ACC112 (cell line): ENCODE measurements around the gene FAM114A2.
"Not testable (repeated sequence)": the region's sequence is repeated elsewhere in the genome, so short reads cannot be mapped to it uniquely, and the experiment has no call there.

Experiments used
- H2AFZ ChIP-seq: fragments of 200-600 bp; sonication (generic); one replicate; pipeline ENCODE4 v1.6.0; 2017; ENCODE audit warnings: antibody characterized with exemption, low read length; ENCODE audit not compliant: unreplicated experiment
- H3K27ac ChIP-seq: fragments of 200-600 bp; sonication (generic); 2 replicates; pipeline ENCODE4 v1.5.1; 2014; ENCODE audit warnings: low read depth, mild to moderate bottlenecking, antibody characterized with exemption, low read length, moderate library complexity
- H3K27me3 ChIP-seq: fragments of 200-600 bp; sonication (generic); 2 replicates; pipeline ENCODE4 v1.6.1; 2014; ENCODE audit warnings: mild to moderate bottlenecking, antibody characterized with exemption, low read length, moderate library complexity, mixed read lengths; ENCODE audit not compliant: insufficient read depth
- H3K36me3 ChIP-seq: fragments of 200-600 bp; sonication (generic); 2 replicates; pipeline ENCODE4 v1.6.1; 2016; ENCODE audit warnings: mild to moderate bottlenecking, antibody characterized with exemption, low read length, moderate library complexity, mixed read lengths; ENCODE audit not compliant: insufficient read depth
- H3K4me1 ChIP-seq: fragments of 200-600 bp; sonication (generic); one replicate; pipeline ENCODE4 v1.6.1; 2016; ENCODE audit warnings: low read length, mixed read lengths; ENCODE audit not compliant: insufficient read depth, unreplicated experiment, control insufficient read depth
- H3K4me3 ChIP-seq: fragments of 200-600 bp; sonication (generic); 2 replicates; pipeline ENCODE4 v1.5.1; 2014; ENCODE audit warnings: mild to moderate bottlenecking, low read depth, low read length
- H3K79me2 ChIP-seq: fragments of 200-600 bp; sonication (generic); one replicate; pipeline ENCODE4 v1.6.0; 2016; ENCODE audit warnings: low read length; ENCODE audit not compliant: control insufficient read depth, unreplicated experiment, insufficient read depth

The FAM114A2 gene

DNA sequence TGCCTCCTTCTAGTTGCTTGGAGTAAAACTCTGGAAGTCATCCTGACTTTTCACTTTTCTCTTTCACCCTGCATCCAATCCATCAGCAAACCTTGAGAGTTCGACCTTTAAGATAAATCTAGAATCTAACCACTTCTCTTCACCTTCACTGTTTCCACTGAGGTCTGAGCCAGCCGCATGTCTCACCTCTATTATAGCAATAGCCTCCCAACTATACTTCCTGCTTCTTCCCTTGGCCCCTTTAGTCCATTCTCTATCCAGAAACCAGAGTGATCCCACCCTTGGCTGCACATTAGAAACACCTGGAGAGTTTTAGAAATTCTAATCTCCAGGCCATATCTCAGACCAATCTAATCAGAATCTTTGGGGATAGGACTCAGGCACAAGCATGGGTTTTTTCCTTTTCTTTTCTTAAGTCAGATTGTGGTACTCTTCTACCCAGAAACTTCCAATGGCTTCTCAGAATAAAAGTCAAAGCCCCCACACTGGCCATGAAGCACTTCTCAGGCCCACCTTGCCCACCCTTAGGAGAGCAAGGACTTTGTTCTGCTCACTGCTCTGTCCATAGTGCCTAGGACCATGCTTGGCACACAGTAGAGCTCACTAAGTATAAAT is 33.2 kb upstream of the FAM114A2 start:
- H3K4me3 ChIP-seq = peak overlapping the region; percentile 52; the same call in 1 of the 2 replicates
- H3K27ac ChIP-seq = no peak overlapping the region
- no peaks in the 10 kb centered on the region for H3K36me3 ChIP-seq
- peaks cover 8% of the 10 kb centered on the region for H3K4me1 ChIP-seq
- no peak overlapping the region for H2AFZ ChIP-seq
- H3K27me3 ChIP-seq = no peaks in the 10 kb centered on the region
- H3K79me2 ChIP-seq = no peaks in the 10 kb centered on the region

DNA sequence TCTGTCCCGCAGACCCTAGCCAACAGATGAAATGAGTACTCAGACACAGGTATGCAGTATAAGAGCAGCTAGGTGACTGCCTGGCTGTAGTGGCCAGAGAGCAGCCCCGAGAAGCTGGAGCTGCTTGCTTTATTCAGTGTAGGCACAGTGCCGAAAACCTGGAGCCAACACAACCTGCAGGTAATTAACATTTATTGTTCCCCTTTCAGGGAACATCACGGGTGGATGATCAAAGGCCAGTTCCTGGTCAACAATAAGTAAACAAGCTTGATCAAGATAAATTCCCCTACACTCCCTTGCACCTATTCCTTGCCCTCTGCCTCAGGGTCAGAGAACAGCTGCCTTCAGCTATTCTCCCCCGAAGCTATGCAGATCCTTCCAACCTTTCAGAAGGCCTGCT is 31.1 kb upstream of the FAM114A2 start:
- H3K36me3 ChIP-seq, H3K79me2 ChIP-seq, H3K4me1 ChIP-seq, H2AFZ ChIP-seq, H3K27ac ChIP-seq, H3K27me3 ChIP-seq, H3K4me3 ChIP-seq: not testable (repeated sequence)

DNA sequence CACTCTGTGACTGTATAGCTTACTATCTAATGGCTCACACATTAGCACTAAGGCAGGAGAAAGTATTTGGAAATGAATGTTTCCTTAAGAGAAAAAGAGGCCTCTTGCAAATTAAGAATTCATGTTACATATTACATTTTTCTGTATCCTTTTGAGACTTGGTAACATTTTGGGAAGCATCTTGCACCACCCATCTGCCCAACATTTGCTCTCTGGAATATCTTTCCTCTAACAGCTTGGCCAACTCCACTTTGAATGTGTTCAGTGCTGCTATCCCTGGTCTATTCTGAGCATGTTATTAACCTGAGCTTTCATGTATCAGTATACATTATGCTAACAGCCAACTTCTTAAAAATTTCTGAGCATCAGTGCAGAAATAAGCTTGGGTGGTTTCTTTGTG is 27.3 kb upstream of the FAM114A2 start:
- H3K27ac ChIP-seq = no peak overlapping the region
- no peaks in the 10 kb centered on the region for H3K4me1 ChIP-seq
- no peaks in the 10 kb centered on the region for H3K79me2 ChIP-seq
- no peaks in the 10 kb centered on the region for H3K36me3 ChIP-seq
- no peak overlapping the region for H2AFZ ChIP-seq
- no peak overlapping the region for H3K4me3 ChIP-seq
- no peaks in the 10 kb centered on the region for H3K27me3 ChIP-seq

DNA sequence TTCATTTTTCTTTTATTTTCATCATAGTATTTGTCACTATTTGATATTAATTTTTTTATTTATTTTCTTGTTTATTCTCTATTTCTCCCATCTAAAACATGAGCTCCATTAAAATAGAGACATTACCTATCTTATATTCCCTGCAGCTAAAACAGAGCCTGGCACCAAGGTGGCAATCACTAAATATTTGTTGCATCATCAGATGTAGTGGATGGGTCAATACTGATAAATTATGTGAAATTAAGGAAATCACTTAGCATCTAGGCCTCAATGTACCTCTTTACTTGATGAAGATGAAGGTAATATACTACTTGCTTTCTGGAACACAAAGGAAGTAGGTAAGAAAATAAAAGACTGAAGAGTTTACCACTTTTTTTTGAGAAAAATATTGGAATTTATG is 24.7 kb upstream of the FAM114A2 start:
- no peak overlapping the region for H3K4me3 ChIP-seq
- no peaks in the 10 kb centered on the region for H3K79me2 ChIP-seq
- no peaks in the 10 kb centered on the region for H3K27me3 ChIP-seq
- H3K4me1 ChIP-seq = peaks cover under 1% of the 10 kb centered on the region
- H3K36me3 ChIP-seq = no peaks in the 10 kb centered on the region
- no peak overlapping the region for H2AFZ ChIP-seq
- H3K27ac ChIP-seq = no peak overlapping the region

DNA sequence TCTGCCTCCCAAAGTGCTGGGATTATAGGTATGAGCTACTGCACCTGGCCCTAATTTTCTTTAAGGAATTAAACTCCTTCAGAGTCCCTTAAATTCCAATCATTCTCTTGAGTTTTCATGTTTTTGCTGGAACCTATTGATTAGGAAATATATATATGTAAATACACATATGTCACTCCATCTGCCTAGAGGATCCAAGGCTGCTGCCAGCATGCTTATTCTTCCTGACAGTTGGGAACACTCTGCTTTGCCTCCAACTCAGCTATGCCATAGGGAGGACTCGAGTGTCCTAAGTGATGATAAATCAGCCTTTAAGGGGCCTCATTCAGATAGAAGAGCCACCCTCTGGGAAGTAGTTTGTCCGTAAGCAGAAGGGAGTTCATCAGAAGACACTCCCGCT is 21.9 kb upstream of the FAM114A2 start:
- Histone ChIP-seq H3K4me3 (no peak overlapping the region), H3K79me2 (no peaks in the 10 kb centered on the region), H3K27ac (no peak overlapping the region), H3K36me3 (no peaks in the 10 kb centered on the region), H2AFZ (no peak overlapping the region), H3K4me1 (peaks cover 7% of the 10 kb centered on the region), H3K27me3 (no peaks in the 10 kb centered on the region)

DNA sequence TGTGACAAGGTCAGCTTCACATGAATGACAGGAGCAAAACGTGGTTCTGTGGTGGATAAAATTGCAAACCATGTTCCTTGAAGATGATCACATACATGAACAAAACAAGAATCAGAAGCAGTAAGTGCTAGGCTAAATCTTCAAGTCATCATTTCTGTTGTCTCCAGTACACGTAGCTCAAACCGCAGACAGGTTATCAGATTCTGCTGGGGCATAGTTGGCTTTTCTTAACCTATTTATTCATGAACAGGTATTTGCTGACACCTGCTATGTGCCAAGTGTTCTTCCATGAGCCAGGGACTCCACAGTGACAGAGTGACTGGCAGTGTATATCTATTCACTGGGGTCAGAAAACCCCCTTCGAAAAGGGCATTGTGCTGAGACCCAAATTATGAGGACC is 20.9 kb upstream of the FAM114A2 start:
- Histone ChIP-seq H2AFZ (no peak overlapping the region), H3K36me3 (no peaks in the 10 kb centered on the region), H3K79me2 (no peaks in the 10 kb centered on the region), H3K4me3 (no peak overlapping the region), H3K27ac (no peak overlapping the region), H3K4me1 (peaks cover 7% of the 10 kb centered on the region), H3K27me3 (no peaks in the 10 kb centered on the region)

DNA sequence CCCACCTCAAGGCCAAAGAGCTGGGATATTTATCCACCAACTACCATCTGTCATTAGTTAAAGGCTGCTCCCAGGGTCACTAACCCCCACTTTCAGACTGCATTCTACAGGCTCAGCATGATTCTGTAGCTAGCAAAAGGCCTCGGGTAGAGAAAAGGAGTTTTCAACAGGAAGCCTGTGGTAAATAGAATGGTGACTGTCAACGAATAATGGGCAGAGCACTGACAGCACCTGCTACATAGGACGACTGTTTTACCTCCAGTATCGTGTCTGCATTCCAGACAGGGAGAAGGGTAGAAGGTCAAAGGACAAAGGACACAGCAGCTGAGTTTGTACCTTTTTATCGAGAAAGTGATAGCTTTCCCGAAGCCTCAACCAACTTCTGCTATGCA is 20.3 kb upstream of the FAM114A2 start:
- no peaks in the 10 kb centered on the region for H3K36me3 ChIP-seq
- H3K4me3 ChIP-seq = no peak overlapping the region
- no peak overlapping the region for H3K27ac ChIP-seq
- no peaks in the 10 kb centered on the region for H3K27me3 ChIP-seq
- peaks cover 7% of the 10 kb centered on the region for H3K4me1 ChIP-seq
- H2AFZ ChIP-seq = no peak overlapping the region
- no peaks in the 10 kb centered on the region for H3K79me2 ChIP-seq

DNA sequence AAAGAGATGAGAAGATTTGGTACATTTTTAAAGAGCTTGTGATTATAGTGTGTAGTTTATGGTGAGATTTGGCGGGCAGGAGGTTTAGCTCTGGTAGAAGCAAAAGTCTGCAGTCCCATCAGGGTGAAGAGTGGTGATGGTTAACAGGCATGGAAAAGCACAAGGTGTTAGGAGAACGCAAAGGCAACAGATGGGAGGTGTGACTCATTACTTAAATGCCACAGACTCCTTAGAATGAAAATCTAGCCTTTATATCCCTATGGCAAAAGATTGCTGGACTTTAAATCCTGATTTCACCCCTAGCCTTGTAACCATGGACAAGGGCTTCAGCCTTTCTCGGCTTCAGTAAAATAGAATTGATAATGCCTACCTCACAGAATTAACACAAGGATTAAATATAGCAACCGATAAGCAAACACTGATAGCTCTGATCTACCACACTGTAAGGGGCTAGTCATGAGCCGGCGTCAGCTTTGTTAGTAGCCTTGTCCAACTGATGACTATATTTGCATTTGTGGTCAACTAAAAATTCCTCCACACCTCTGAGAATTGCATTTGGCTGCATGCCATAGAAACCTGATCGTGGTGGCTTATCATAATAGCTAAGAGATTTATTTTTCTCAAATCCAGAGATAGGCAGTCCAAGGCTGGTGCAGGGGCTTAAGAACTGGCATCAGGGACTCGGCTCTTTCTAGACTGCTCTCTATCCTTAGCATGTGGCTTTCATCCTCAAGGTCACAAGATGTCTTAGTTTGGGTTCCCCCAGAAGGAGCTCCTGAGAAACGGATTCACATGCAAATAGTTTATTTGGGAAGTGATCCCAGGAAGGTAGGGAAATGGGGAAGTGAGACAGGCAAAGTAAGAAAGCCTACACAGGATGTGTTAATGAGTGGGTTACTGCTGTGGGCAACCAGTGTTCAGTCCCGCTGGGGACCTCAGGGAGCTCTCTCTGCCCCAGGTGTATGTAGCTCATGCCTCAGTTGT is 19.6 kb upstream of the FAM114A2 start:
- Histone ChIP-seq H3K79me2 (no peaks in the 10 kb centered on the region), H3K4me1 (peaks cover 7% of the 10 kb centered on the region), H3K4me3 (no peak overlapping the region), H3K27me3 (no peaks in the 10 kb centered on the region), H3K36me3 (no peaks in the 10 kb centered on the region), H3K27ac (no peak overlapping the region), H2AFZ (no peak overlapping the region)

DNA sequence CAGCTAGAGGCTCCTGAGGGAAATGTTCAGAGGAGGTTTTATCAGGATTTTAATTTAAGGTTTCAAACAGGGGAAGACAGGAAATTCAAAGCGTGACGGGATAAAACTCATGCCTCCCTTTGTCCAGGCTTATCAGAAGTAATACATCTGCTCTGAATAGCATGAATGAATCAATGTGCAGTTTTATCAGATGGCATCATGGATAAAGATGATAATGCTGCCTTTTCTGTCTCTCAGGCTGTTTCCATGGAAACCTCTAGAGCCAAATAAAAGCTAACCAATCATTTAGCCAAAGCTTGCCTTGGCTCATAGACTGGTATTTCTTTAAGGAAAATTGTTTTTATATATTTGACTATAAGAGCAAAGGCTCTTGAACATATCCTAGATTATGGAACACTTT is 16.5 kb upstream of the FAM114A2 start:
- no peak overlapping the region for H3K4me3 ChIP-seq
- H3K27me3 ChIP-seq = no peaks in the 10 kb centered on the region
- H3K36me3 ChIP-seq = no peaks in the 10 kb centered on the region
- no peak overlapping the region for H3K27ac ChIP-seq
- peaks cover 7% of the 10 kb centered on the region for H3K4me1 ChIP-seq
- no peaks in the 10 kb centered on the region for H3K79me2 ChIP-seq
- no peak overlapping the region for H2AFZ ChIP-seq

DNA sequence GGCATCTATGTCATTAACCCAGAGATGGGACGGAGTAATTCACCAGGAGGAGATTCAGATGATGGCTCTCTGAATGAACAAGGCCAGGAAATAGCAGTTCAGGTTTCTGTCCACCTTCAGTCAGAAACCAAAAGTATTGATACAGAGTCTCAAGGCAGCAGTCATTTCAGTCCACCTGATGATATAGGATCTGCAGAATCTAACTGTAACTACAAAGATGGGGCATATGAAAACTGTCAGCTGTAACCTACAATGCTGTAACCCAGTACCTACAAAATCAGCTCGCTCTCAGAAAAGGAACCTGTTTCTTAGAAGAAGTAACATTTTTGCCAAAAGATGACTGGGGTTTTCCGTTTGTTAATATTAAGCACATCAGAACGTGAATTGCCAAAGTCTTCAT is 14.8 kb upstream of the FAM114A2 start:
- H3K27me3 ChIP-seq = no peaks in the 10 kb centered on the region
- H3K36me3 ChIP-seq = peaks cover 5% of the 10 kb centered on the region; the same call in 1 of the 2 replicates
- no peak overlapping the region for H3K4me3 ChIP-seq
- H2AFZ ChIP-seq = no peak overlapping the region
- peaks cover 7% of the 10 kb centered on the region for H3K4me1 ChIP-seq
- no peak overlapping the region for H3K27ac ChIP-seq
- H3K79me2 ChIP-seq = peaks cover 8% of the 10 kb centered on the region

DNA sequence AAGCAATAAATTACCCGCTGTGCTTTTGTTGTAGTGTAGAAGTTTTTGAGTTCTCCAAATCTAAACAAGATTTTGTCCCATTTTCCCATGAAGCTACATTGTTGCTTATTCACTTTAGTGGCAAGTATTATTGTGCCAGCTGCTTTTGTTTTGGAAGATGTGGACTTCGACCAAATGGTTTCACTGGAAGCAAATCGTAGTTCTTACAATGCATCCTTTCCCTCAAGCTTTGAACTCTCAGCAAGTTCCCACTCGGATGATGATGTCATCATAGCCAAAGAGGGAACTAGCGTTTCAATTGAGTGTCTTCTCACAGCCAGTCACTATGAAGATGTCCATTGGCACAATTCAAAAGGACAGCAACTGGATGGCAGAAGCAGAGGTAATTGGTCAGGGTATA is 10.9 kb upstream of the FAM114A2 start:
- H3K27me3 ChIP-seq = no peaks in the 10 kb centered on the region
- peaks cover 25% of the 10 kb centered on the region for H3K79me2 ChIP-seq
- no peak overlapping the region for H3K4me3 ChIP-seq
- no peaks in the 10 kb centered on the region for H3K4me1 ChIP-seq
- H2AFZ ChIP-seq = no peak overlapping the region
- no peak overlapping the region for H3K27ac ChIP-seq
- peaks cover 5% of the 10 kb centered on the region; the same call in 1 of the 2 replicates for H3K36me3 ChIP-seq
